Natural killer cell treated with Interleukin-12 subunit alpha and Interleukin-12 subunit beta and Interleukin-15 and Interleukin-18, amount 100 ng/mL, for 72 hours (primary cell): ENCODE data around the gene CARD11. TPM values are rescaled to one million over a fixed set of nuclear protein-coding genes. Genes with fewer than 3 reads are reported as not detected.
A peak's percentile ranks its signal among the peaks of the same experiment; 100 is the strongest.

Source experiments
- ATAC-seq, 2 donors: fragments of 150-1000 bp; cut with Tn5 transposase in 1 of 2; sonication (Bioruptor Pico), chemical (Tn5 transposase) in 1 of 2; 2 replicates each; pipeline ENCODE4 v1.10.0; 2021
- DNase-seq: peaks from one replicate; pipeline ENCODE4 v3.0.0; 2022; ENCODE audit warnings: low spot score
- H3K27ac Mint-ChIP-seq, 2 donors: 1 replicate in 1 of 2; 2 replicates in 1 of 2; pipeline ENCODE4 v1.8.0; 2022; ENCODE audit warnings: mixed read lengths in 2 of 2, mild to moderate bottlenecking in 1 of 2, moderate library complexity in 1 of 2
- H3K27me3 Mint-ChIP-seq, 2 donors: 1 replicate in 1 of 2; 2 replicates in 1 of 2; pipeline ENCODE4 v1.8.0; 2022; ENCODE audit warnings: mixed read lengths in 2 of 2
- H3K36me3 Mint-ChIP-seq: one replicate; pipeline ENCODE4 v1.8.0; 2022; ENCODE audit warnings: mixed read lengths
- H3K4me1 Mint-ChIP-seq, 2 donors: 1 replicate in 1 of 2; 2 replicates in 1 of 2; pipeline ENCODE4 v1.8.0; 2022; ENCODE audit warnings: low read depth in 2 of 2, mixed read lengths in 2 of 2, mild to moderate bottlenecking in 1 of 2
- H3K4me3 Mint-ChIP-seq: one replicate; pipeline ENCODE4 v1.8.0; 2022; ENCODE audit warnings: mixed read lengths
- H3K9me3 Mint-ChIP-seq: 2 replicates; pipeline ENCODE4 v1.8.0; 2022; ENCODE audit warnings: mixed read lengths
- total RNA-seq, 2 donors: library from RNA; stranded (reverse); gene quantifications; one replicate each; pipeline ENCODE4 v1.2.3, GENCODE V29; 2022

CARD11 gene
- total RNA-seq, 2 donors from 2014 or later, result 79.3 to 80.8 TPM

- no peaks in the 10 kb centered on the region for H3K9me3 Mint-ChIP-seq
- H3K27ac Mint-ChIP-seq, result peak overlapping the region in 1 of 2 donors; percentile 36
- H3K27me3 Mint-ChIP-seq, result no peaks in the 10 kb centered on the region
- no peak overlapping the region for H3K4me3 Mint-ChIP-seq
- DNase-seq (no peak), ATAC-seq (no peak)
- peaks cover 31 to 53% of the 10 kb centered on the region in 2 donors for H3K4me1 Mint-ChIP-seq
- H3K36me3 Mint-ChIP-seq, result no peaks in the 10 kb centered on the region
Observed at GRCh38 chr7:3003936-3004335, 39.7 kb downstream of the CARD11 start.

GRCh38 chr7:3002631-3003030 lies 41.0 kb downstream of the CARD11 start:
- Mint-ChIP-seq H3K36me3 (no peaks in the 10 kb centered on the region), H3K27me3 (no peaks in the 10 kb centered on the region), H3K9me3 (no peaks in the 10 kb centered on the region), H3K4me3 (no peak overlapping the region), H3K4me1 (peaks cover 19 to 42% of the 10 kb centered on the region in 2 donors), H3K27ac (peak overlapping the region; percentile 10 to 21)
- DNase-seq, result no peak
- no peak for ATAC-seq

- no peak overlapping the region for H3K4me3 Mint-ChIP-seq
- H3K4me1 Mint-ChIP-seq, result peaks cover 14 to 39% of the 10 kb centered on the region in 2 donors
- H3K27me3 Mint-ChIP-seq, result no peaks in the 10 kb centered on the region
- DNase-seq (no peak), ATAC-seq (no peak)
- H3K27ac Mint-ChIP-seq, result peak overlapping the region in 1 of 2 donors; percentile 5
- no peaks in the 10 kb centered on the region for H3K9me3 Mint-ChIP-seq
- H3K36me3 Mint-ChIP-seq, result peaks cover 1% of the 10 kb centered on the region
Observed at GRCh38 chr7:3000566-3000965, 43.1 kb downstream of the CARD11 start.

GRCh38 chr7:2999078-2999500 lies 44.6 kb downstream of the CARD11 start:
- Mint-ChIP-seq H3K4me1 (peaks cover 14 to 44% of the 10 kb centered on the region in 2 donors), H3K9me3 (no peaks in the 10 kb centered on the region), H3K27ac (peak overlapping the region; percentile 48 to 76), H3K4me3 (no peak overlapping the region), H3K27me3 (no peaks in the 10 kb centered on the region), H3K36me3 (peaks cover 12% of the 10 kb centered on the region)
- DNase-seq (no peak), ATAC-seq (no peak)

- no peaks in the 10 kb centered on the region for H3K9me3 Mint-ChIP-seq
- ATAC-seq, result no peak
- no peaks in the 10 kb centered on the region for H3K27me3 Mint-ChIP-seq
- H3K4me3 Mint-ChIP-seq, result no peak overlapping the region
- DNase-seq, result no peak
- peak overlapping the region in 1 of 2 donors; percentile 68 for H3K27ac Mint-ChIP-seq
- peaks cover 11 to 39% of the 10 kb centered on the region in 2 donors for H3K4me1 Mint-ChIP-seq
- H3K36me3 Mint-ChIP-seq, result peaks cover 12% of the 10 kb centered on the region
Observed at GRCh38 chr7:2997014-2997413, 46.7 kb downstream of the CARD11 start.

- Mint-ChIP-seq H3K4me1 (peaks cover 14 to 38% of the 10 kb centered on the region in 2 donors), H3K27me3 (no peaks in the 10 kb centered on the region), H3K4me3 (no peak overlapping the region), H3K9me3 (peaks cover 2% of the 10 kb centered on the region), H3K27ac (no peak overlapping the region), H3K36me3 (peaks cover 12% of the 10 kb centered on the region)
- no peak for ATAC-seq
- no peak for DNase-seq
Observed at GRCh38 chr7:2996141-2996540, 47.5 kb downstream of the CARD11 start.

GRCh38 chr7:2993868-2994267 lies 49.8 kb downstream of the CARD11 start:
- peaks cover 21 to 38% of the 10 kb centered on the region in 2 donors for H3K4me1 Mint-ChIP-seq
- H3K27ac Mint-ChIP-seq, result no peak overlapping the region
- H3K36me3 Mint-ChIP-seq, result peaks cover 12% of the 10 kb centered on the region
- no peak overlapping the region for H3K4me3 Mint-ChIP-seq
- ATAC-seq (no peak), DNase-seq (no peak)
- H3K9me3 Mint-ChIP-seq, result peaks cover 4% of the 10 kb centered on the region
- H3K27me3 Mint-ChIP-seq, result no peaks in the 10 kb centered on the region

- peaks cover 25 to 40% of the 10 kb centered on the region in 2 donors for H3K4me1 Mint-ChIP-seq
- H3K36me3 Mint-ChIP-seq, result peaks cover 17% of the 10 kb centered on the region
- H3K27me3 Mint-ChIP-seq, result no peaks in the 10 kb centered on the region
- DNase-seq, result no peak
- no peak overlapping the region for H3K4me3 Mint-ChIP-seq
- ATAC-seq, result no peak
- peaks cover 4% of the 10 kb centered on the region for H3K9me3 Mint-ChIP-seq
- H3K27ac Mint-ChIP-seq, result peak overlapping the region in 1 of 2 donors; percentile 67
Observed at GRCh38 chr7:2993396-2993795, 50.3 kb downstream of the CARD11 start.

- no peak overlapping the region for H3K4me3 Mint-ChIP-seq
- H3K27ac Mint-ChIP-seq, result peak overlapping the region; percentile 13 to 78
- no peak for DNase-seq
- H3K4me1 Mint-ChIP-seq, result peaks cover 36 to 39% of the 10 kb centered on the region in 2 donors
- H3K27me3 Mint-ChIP-seq, result no peaks in the 10 kb centered on the region
- H3K9me3 Mint-ChIP-seq, result peaks cover 4% of the 10 kb centered on the region
- H3K36me3 Mint-ChIP-seq, result peaks cover 18% of the 10 kb centered on the region
- ATAC-seq, result no peak
Observed at GRCh38 chr7:2990949-2991470, 52.7 kb downstream of the CARD11 start.

GRCh38 chr7:2986561-2986960 lies 57.1 kb downstream of the CARD11 start:
- Mint-ChIP-seq H3K4me3 (no peak overlapping the region), H3K27me3 (no peaks in the 10 kb centered on the region), H3K27ac (peak overlapping the region in 1 of 2 donors; percentile 56), H3K9me3 (peaks cover 4% of the 10 kb centered on the region), H3K36me3 (peaks cover 6% of the 10 kb centered on the region), H3K4me1 (peaks cover 63 to 65% of the 10 kb centered on the region in 2 donors)
- no peak for ATAC-seq
- no peak for DNase-seq

GRCh38 chr7:2985866-2986265 lies 57.8 kb downstream of the CARD11 start:
- Mint-ChIP-seq H3K4me1 (peaks cover 64 to 67% of the 10 kb centered on the region in 2 donors), H3K36me3 (peaks cover 6% of the 10 kb centered on the region), H3K27ac (peak overlapping the region in 1 of 2 donors; percentile 91)

GRCh38 chr7:2984091-2984490 lies 59.6 kb downstream of the CARD11 start:
- peaks cover 68 to 73% of the 10 kb centered on the region in 2 donors for H3K4me1 Mint-ChIP-seq
- no peak overlapping the region for H3K4me3 Mint-ChIP-seq
- ATAC-seq (no peak), DNase-seq (no peak)
- H3K27me3 Mint-ChIP-seq, result no peaks in the 10 kb centered on the region
- peaks cover 6% of the 10 kb centered on the region for H3K36me3 Mint-ChIP-seq
- peak overlapping the region; percentile 83 to 91 for H3K27ac Mint-ChIP-seq
- H3K9me3 Mint-ChIP-seq, result no peaks in the 10 kb centered on the region

More at GRCh38 chr7:2985866-2986265, 57.8 kb downstream of the CARD11 start:
- Mint-ChIP-seq H3K4me3 (no peak overlapping the region), H3K9me3 (no peaks in the 10 kb centered on the region), H3K27me3 (no peaks in the 10 kb centered on the region)
- DNase-seq (no peak), ATAC-seq (no peak)

- peaks cover 70 to 76% of the 10 kb centered on the region in 2 donors for H3K4me1 Mint-ChIP-seq
- no peaks in the 10 kb centered on the region for H3K9me3 Mint-ChIP-seq
- ATAC-seq (no peak), DNase-seq (no peak)
- H3K27ac Mint-ChIP-seq, result peak overlapping the region; percentile 83 to 91
- H3K36me3 Mint-ChIP-seq, result peaks cover 4% of the 10 kb centered on the region
- H3K27me3 Mint-ChIP-seq, result no peaks in the 10 kb centered on the region
- H3K4me3 Mint-ChIP-seq, result peak overlapping the region; percentile 39
Observed at GRCh38 chr7:2983586-2983985, 60.1 kb downstream of the CARD11 start.

- Mint-ChIP-seq H3K9me3 (no peaks in the 10 kb centered on the region), H3K4me1 (peaks cover 70 to 79% of the 10 kb centered on the region in 2 donors), H3K4me3 (peak overlapping the region; percentile 48), H3K36me3 (no peaks in the 10 kb centered on the region), H3K27me3 (no peaks in the 10 kb centered on the region), H3K27ac (peak overlapping the region; percentile 83 to 91)
- DNase-seq (peak; percentile 80), ATAC-seq (peak; percentile 69 to 83)
Observed at GRCh38 chr7:2982831-2983230, 60.8 kb downstream of the CARD11 start.

GRCh38 chr7:2982401-2982800 lies 61.3 kb downstream of the CARD11 start:
- H3K27me3 Mint-ChIP-seq, result no peaks in the 10 kb centered on the region
- H3K9me3 Mint-ChIP-seq, result no peaks in the 10 kb centered on the region
- H3K27ac Mint-ChIP-seq, result peak overlapping the region; percentile 83 to 91
- peaks cover 69 to 83% of the 10 kb centered on the region in 2 donors for H3K4me1 Mint-ChIP-seq
- H3K36me3 Mint-ChIP-seq, result no peaks in the 10 kb centered on the region
- H3K4me3 Mint-ChIP-seq, result peak overlapping the region; percentile 48
- DNase-seq, result no peak
- no peak for ATAC-seq
